ENCODE measurements around the gene SBDS.
"Not testable (repeated sequence)": the region's sequence is repeated elsewhere in the genome, so short reads cannot be mapped to it uniquely, and the experiment has no call there.

Gene SBDS

GRCh38 chr7:66995050-66995776 lies at the start of gene SBDS:
Gene SBDS, minus strand, starts transcription at chr7:66995586. Its CDS starts 169 bp downstream, at chr7:66995417.
- DNase-seq (ENCODE audit: low read depth in 2 of 2) = peak; percentile 72 to 86

GRCh38 chr7:67043559-67043930 lies 48.2 kb upstream of the SBDS start:
- DNase-seq (ENCODE audit: low read depth in 2 of 2) = not testable (repeated sequence)

- not testable (repeated sequence) for DNase-seq (ENCODE audit: low read depth in 2 of 2)
Measured at GRCh38 chr7:67042781-67043558, 47.6 kb upstream of the SBDS start.

GRCh38 chr7:67040832-67041231 lies 45.4 kb upstream of the SBDS start:
- not testable (repeated sequence) for DNase-seq (ENCODE audit: low read depth in 2 of 2)

GRCh38 chr7:67036432-67037395 lies 41.3 kb upstream of the SBDS start:
- not testable (repeated sequence) for DNase-seq (ENCODE audit: low read depth in 2 of 2)

GRCh38 chr7:67033251-67033650 lies 37.9 kb upstream of the SBDS start:
- DNase-seq (ENCODE audit: low read depth in 2 of 2) = no peak

GRCh38 chr7:67031685-67032084 lies 36.3 kb upstream of the SBDS start:
- DNase-seq (ENCODE audit: low read depth in 2 of 2) = not testable (repeated sequence)

GRCh38 chr7:67025459-67025858 lies 30.1 kb upstream of the SBDS start:
- DNase-seq (ENCODE audit: low read depth in 2 of 2) = not testable (repeated sequence)

GRCh38 chr7:67022511-67022910 lies 27.1 kb upstream of the SBDS start:
- DNase-seq (ENCODE audit: low read depth in 2 of 2) = no peak

GRCh38 chr7:67021260-67021659 lies 25.9 kb upstream of the SBDS start:
- DNase-seq (ENCODE audit: low read depth in 2 of 2) = no peak

GRCh38 chr7:67019562-67020390 lies 24.4 kb upstream of the SBDS start:
- no peak for DNase-seq (ENCODE audit: low read depth in 2 of 2)

- no peak for DNase-seq (ENCODE audit: low read depth in 2 of 2)
Measured at GRCh38 chr7:67018940-67019339, 23.6 kb upstream of the SBDS start.

GRCh38 chr7:67017971-67018370 lies 22.6 kb upstream of the SBDS start:
- not testable (repeated sequence) for DNase-seq (ENCODE audit: low read depth in 2 of 2)

GRCh38 chr7:67014076-67014622 lies 18.8 kb upstream of the SBDS start:
- DNase-seq (ENCODE audit: low read depth in 2 of 2) = not testable (repeated sequence)

GRCh38 chr7:67009677-67010076 lies 14.3 kb upstream of the SBDS start:
- DNase-seq (ENCODE audit: low read depth in 2 of 2) = not testable (repeated sequence)

GRCh38 chr7:67008260-67008659 lies 12.9 kb upstream of the SBDS start:
- DNase-seq (ENCODE audit: low read depth in 2 of 2) = no peak

GRCh38 chr7:67006965-67007364 lies 11.6 kb upstream of the SBDS start:
- no peak for DNase-seq (ENCODE audit: low read depth in 2 of 2)

GRCh38 chr7:67004145-67004544 lies 8.8 kb upstream of the SBDS start:
- DNase-seq (ENCODE audit: low read depth in 2 of 2) = not testable (repeated sequence)

GRCh38 chr7:67000601-67001258 lies 5.3 kb upstream of the SBDS start:
- not testable (repeated sequence) for DNase-seq (ENCODE audit: low read depth in 2 of 2)
